Lower leg skin (tissue), 4 donors: ENCODE measurements around the gene RANBP3. TPM values are rescaled to one million over a fixed set of nuclear protein-coding genes. Genes with fewer than 3 reads are reported as not detected.

Experiments used
- DNase-seq, 2 donors: peaks; one replicate each; pipeline ENCODE4 v3.0.0-alpha.2; 2019; ENCODE audit warnings: low spot score in 2 of 2
- H3K4me3 ChIP-seq: fragments of 200-600 bp; sonication (generic); 2 replicates; pipeline ENCODE4 v1.5.1; 2017; ENCODE audit warnings: mild to moderate bottlenecking, low read depth; ENCODE audit not compliant: poor library complexity, severe bottlenecking
- POLR2A ChIP-seq, 2 donors: fragments of 450-650 bp; IDR thresholded peaks; one replicate each; pipeline ENCODE4 v1.6.1; 2016 to 2017; ENCODE audit warnings: antibody characterized with exemption in 2 of 2, mild to moderate bottlenecking in 1 of 2, moderate library complexity in 1 of 2
- WGBS, 2 donors: methylation state at CpG; one replicate each; pipeline ENCODE4 v1.1.5; 2018; 5-methylcytosine and 5-hydroxymethylcytosine counted together
- intact Hi-C: fragments of 100-400 bp; cut with DNase I; formaldehyde crosslinking; loops from one replicate; pipeline ENCODE4 v1.15.0; 2023; ENCODE audit warnings: low total_unique reads
- total RNA-seq, 4 donors: library from RNA; depleted of rRNA; stranded (reverse); fragments of >200 nt; gene quantifications; one replicate each; pipeline ENCODE4 v1.1.0, GENCODE V29; 2016
- TF ChIP-seq, protein P1 (sequence below), 3 donors: fragments of 450-650 bp; IDR thresholded peaks; one replicate each; pipeline ENCODE4 v1.5.1; 2016; ENCODE audit warnings: antibody characterized with exemption in 3 of 3, mild to moderate bottlenecking in 3 of 3, moderate library complexity in 2 of 3

RANBP3 gene
- total RNA-seq, 4 donors from 2014 or later, result 57.2 to 116 (median 72.0) TPM

DNA sequence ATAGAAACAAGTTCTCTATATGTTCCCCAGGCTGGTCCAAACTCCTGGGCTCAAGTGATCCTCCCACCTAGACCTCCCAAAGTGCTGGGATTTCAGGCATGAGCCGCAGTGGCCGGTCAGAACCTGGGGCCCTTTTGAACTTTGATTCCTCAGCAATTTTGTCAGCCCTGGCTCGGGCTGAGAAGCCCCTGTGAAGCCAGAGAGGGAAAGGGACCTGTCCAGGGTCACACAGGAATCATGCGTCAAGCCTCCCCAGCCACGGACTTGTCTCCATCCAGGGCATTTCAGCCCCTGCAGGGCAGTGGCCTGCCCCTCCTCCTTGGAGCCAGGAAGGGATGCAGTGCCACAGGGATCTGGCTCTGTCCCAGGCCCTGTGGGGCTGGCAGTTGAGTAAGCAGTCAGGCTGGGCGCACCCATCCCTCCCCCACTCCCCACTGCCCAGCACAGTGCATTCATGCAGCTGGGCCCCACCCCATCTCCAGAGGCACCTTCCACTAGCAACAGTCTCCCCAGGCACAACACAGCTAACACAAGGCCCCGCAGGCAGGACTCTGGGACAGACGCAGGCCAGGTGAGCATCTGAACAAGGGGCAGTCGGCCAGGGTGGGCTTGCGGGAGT lies 64.1 kb downstream of the RANBP3 start, which contains the start of gene CAPS:
Gene CAPS (plus strand): TSS at position 516 of the 619 bp plus-strand sequence. CDS start 153 bp downstream, outside the sequence.
- 69 to 71% methylated on average over 7 to 10 of the region's 10 CpGs for WGBS, 2 donors
- DNase-seq, result peak in 1 of 2 donors; percentile 91
- intact Hi-C loops, result no loop called here

DNA sequence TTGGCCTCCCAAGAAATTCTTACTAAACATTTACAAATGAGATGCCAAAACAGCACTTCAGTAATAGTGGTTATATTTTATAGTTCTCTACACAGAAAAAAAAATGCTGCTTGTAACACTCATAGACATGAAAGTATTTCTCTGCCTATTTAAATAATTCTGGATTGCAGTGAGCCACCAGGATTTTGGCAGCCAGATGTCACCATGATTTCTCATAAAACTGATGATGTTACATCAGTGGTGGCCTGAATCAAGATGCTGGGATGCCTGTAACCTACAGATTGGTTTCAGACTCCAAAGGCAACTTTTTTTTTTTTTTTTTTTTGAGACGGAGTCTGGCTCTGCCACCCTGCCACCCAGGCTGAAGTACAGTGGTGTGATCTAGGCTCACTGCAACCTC lies 66.6 kb downstream of the RANBP3 start:
- WGBS, 2 donors, result 73 to 76% methylated on average over 1 of the region's 1 CpG
- no peak for TF ChIP-seq POLR2A (IDR thresholded peaks at IDR 0.05)
- TF ChIP-seq, protein P1, sequence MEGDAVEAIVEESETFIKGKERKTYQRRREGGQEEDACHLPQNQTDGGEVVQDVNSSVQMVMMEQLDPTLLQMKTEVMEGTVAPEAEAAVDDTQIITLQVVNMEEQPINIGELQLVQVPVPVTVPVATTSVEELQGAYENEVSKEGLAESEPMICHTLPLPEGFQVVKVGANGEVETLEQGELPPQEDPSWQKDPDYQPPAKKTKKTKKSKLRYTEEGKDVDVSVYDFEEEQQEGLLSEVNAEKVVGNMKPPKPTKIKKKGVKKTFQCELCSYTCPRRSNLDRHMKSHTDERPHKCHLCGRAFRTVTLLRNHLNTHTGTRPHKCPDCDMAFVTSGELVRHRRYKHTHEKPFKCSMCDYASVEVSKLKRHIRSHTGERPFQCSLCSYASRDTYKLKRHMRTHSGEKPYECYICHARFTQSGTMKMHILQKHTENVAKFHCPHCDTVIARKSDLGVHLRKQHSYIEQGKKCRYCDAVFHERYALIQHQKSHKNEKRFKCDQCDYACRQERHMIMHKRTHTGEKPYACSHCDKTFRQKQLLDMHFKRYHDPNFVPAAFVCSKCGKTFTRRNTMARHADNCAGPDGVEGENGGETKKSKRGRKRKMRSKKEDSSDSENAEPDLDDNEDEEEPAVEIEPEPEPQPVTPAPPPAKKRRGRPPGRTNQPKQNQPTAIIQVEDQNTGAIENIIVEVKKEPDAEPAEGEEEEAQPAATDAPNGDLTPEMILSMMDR (IDR thresholded peaks at IDR 0.05), result no peak
- no peak overlapping the region for H3K4me3 ChIP-seq
- DNase-seq, result no peak
- intact Hi-C loops, result no loop called here

More for the DNA sequence above, 64.1 kb downstream of the RANBP3 start, which contains the start of gene CAPS:
- TF ChIP-seq, protein P1 (IDR thresholded peaks at IDR 0.05), result no peak
- TF ChIP-seq POLR2A (IDR thresholded peaks at IDR 0.05), result no peak
- H3K4me3 ChIP-seq, result no peak within 1 kb of the TSS

DNA sequence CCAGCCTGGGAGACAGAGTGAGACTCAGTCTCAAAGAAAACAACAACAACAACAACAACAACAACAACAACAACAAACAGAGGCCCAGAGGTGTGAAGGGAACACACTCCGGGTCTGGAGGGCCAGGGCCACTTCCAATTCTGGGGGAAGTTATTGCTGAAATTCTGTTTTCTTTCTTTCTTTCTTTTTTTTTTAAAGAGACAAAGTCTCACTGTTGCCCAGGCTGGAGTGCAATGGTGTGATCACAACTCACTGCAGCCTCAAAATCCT lies 67.4 kb downstream of the RANBP3 start:
- TF ChIP-seq, protein P1 (IDR thresholded peaks at IDR 0.05), result no peak
- no peak for TF ChIP-seq POLR2A (IDR thresholded peaks at IDR 0.05)
- WGBS, 2 donors, result 54 to 73% methylated on average over 1 of the region's 1 CpG
- intact Hi-C loops, result no loop called here
- no peak for DNase-seq
- H3K4me3 ChIP-seq, result no peak overlapping the region

DNA sequence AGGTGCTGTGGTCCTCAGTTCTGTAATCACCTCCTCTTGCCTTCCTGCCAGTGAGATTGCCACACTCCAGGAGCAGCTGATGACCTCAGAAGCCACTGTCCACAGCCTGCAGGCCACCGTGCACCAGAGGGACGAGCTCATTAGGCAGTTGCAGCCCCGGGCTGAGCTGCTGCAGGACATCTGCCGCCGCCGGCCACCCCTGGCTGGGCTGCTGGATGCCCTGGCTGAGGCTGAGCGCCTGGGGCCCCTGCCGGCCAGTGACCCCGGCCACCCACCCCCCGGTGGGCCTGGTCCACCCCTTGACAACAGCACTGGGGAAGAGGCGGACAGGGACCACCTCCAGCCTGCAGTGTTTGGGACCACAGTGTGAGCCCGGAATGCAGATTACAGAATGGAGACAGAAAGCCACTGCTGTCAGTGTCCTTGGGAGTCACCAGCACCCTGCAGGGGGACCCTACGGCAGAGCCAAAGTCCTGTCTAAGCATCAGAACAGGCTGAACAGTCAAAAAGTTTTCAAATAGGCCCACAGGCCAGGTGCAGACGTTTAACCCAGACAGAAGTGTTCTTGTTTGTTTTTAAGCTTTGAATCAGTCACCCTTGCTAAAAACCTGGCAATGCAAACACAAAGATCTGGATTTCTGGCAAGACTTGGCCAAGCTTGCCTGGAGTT lies 69.0 kb downstream of the RANBP3 start:
- no peak for DNase-seq
- no peak overlapping the region for H3K4me3 ChIP-seq
- no peak for TF ChIP-seq POLR2A (IDR thresholded peaks at IDR 0.05)
- TF ChIP-seq, protein P1 (IDR thresholded peaks at IDR 0.05), result no peak
- WGBS, 2 donors, result 73 to 81% methylated on average over 13 to 14 of the region's 14 CpGs
- intact Hi-C loops, result no loop called here

DNA sequence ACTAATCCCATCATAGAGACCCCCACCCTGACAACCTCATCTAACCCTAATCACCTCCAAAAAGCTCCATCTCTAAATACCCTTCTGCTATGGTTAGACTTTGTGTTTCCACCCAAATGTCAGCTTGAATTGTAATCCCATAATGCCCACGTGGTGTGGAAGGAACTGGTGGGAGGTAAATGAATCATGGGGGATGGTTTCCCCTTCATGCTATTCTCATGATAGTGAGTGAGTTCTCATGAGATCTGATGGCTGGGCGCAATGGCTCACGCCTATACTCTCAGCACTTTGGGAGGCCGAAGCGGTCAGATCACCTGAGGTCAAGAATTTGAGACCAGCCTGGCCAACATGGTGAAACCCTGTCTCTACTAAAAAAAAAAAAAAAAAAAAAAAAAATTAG lies 70.7 kb downstream of the RANBP3 start:
- WGBS, 2 donors, result 57 to 86% methylated on average over 5 of the region's 5 CpGs
- no peak overlapping the region for H3K4me3 ChIP-seq
- no peak for DNase-seq
- intact Hi-C loops, result no loop called here
- TF ChIP-seq, protein P1 (IDR thresholded peaks at IDR 0.05), result no peak
- no peak for TF ChIP-seq POLR2A (IDR thresholded peaks at IDR 0.05)
